Endodermal cell (in vitro differentiated cells): Measurements from ENCODE around the gene FASTKD3. TPM values are rescaled to one million over a fixed set of nuclear protein-coding genes. Genes with fewer than 3 reads are reported as not detected.

Experiments
- DNase-seq: peaks from one replicate; pipeline ENCODE4 v3.0.0-alpha.2; 2017
- H3K27ac ChIP-seq: 2 replicates; pipeline ENCODE4 v1.5.1; 2013; ENCODE audit warnings: mild to moderate bottlenecking, low read depth, low read length, moderate library complexity
- H3K27me3 ChIP-seq: 2 replicates; pipeline ENCODE4 v1.6.1; 2013; ENCODE audit warnings: mild to moderate bottlenecking, low read length, moderate library complexity; ENCODE audit not compliant: insufficient read depth, control insufficient read depth, poor library complexity, severe bottlenecking
- H3K36me3 ChIP-seq: 2 replicates; pipeline ENCODE4 v1.7.0; 2013; ENCODE audit warnings: mild to moderate bottlenecking, low read length, moderate library complexity; ENCODE audit not compliant: control insufficient read depth, insufficient read depth
- H3K4me1 ChIP-seq: one replicate; pipeline ENCODE4 v1.7.0; 2013; ENCODE audit warnings: low read length; ENCODE audit not compliant: control insufficient read depth, insufficient read depth
- H3K4me3 ChIP-seq: 2 replicates; pipeline ENCODE4 v1.5.1; 2013; ENCODE audit warnings: mild to moderate bottlenecking, low read length, moderate library complexity
- H3K9ac ChIP-seq: 2 replicates; pipeline ENCODE4 v1.6.1; 2013; ENCODE audit warnings: mild to moderate bottlenecking, low read length, moderate library complexity; ENCODE audit not compliant: poor library complexity, severe bottlenecking; ENCODE audit errors: extremely low read depth
- H3K9me3 ChIP-seq: 2 replicates; pipeline ENCODE4 v1.6.1; 2013; ENCODE audit warnings: mild to moderate bottlenecking, low read length, moderate library complexity; ENCODE audit not compliant: control insufficient read depth
- H3K27ac Mint-ChIP-seq: 2 replicates; pipeline ENCODE4 v1.8.0; 2020; ENCODE audit warnings: mixed read lengths
- H3K27me3 Mint-ChIP-seq: 2 replicates; pipeline ENCODE4 v1.8.0; 2021; ENCODE audit warnings: mild to moderate bottlenecking, mixed read lengths; ENCODE audit not compliant: insufficient read depth
- H3K36me3 Mint-ChIP-seq: 2 replicates; pipeline ENCODE4 v1.8.0; 2020; ENCODE audit warnings: low read depth, mixed read lengths
- H3K4me1 Mint-ChIP-seq: 2 replicates; pipeline ENCODE4 v1.8.0; 2020; ENCODE audit warnings: mixed read lengths
- H3K4me3 Mint-ChIP-seq: 2 replicates; pipeline ENCODE4 v1.8.0; 2020; ENCODE audit warnings: mild to moderate bottlenecking, moderate library complexity, mixed read lengths
- H3K9me3 Mint-ChIP-seq: 2 replicates; pipeline ENCODE4 v1.8.0; 2020; ENCODE audit warnings: mild to moderate bottlenecking, mixed read lengths
- WGBS, 2 experiments: methylation state at CpG; one replicate each; pipeline versions ENCODE4 v1.1.5 to v1.1.7; 2013; ENCODE audit warnings: missing lambda C conversion rate in 2 of 2, mixed read lengths in 1 of 2; ENCODE audit not compliant: insufficient coverage in 1 of 2, insufficient read length in 1 of 2; 5-methylcytosine and 5-hydroxymethylcytosine counted together
- total RNA-seq, 2 donors: library from RNA; stranded (reverse); fragmentation: NEBNext Ultra II Directional in 1 of 2; extraction: Animal tissue kit (Norgen Biotek cat#: 25700) in 1 of 2; gene quantifications; 2 replicates in 1 of 2; 3 replicates in 1 of 2; pipeline ENCODE4 v1.2.1, GENCODE V29; 2021
- TF ChIP-seq, protein P1 (sequence below): fragments of 200-600 bp; sonication (generic); conservative IDR thresholded peaks from 2 replicates; pipeline ENCODE4 v1.5.0; 2021; ENCODE audit warnings: antibody characterized with exemption, mild to moderate bottlenecking

FASTKD3 gene
- total RNA-seq, 2 donors from 2014 or later = 6.6 to 8.5 TPM

GRCh38 chr5:7871653-7872052 is 2.8 kb upstream of the FASTKD3 start:
- H3K9me3 Mint-ChIP-seq = no peaks in the 10 kb centered on the region
- 94% methylated on average over 2 of the region's 2 CpGs; no CpG with 5 or more reads in 1 of the 2 experiments for WGBS, 2 experiments
- Histone ChIP-seq H3K9ac (no peak overlapping the region), H3K36me3 (peaks cover 32% of the 10 kb centered on the region), H3K27me3 (no peaks in the 10 kb centered on the region), H3K9me3 (no peaks in the 10 kb centered on the region), H3K4me3 (no peak overlapping the region), H3K4me1 (peaks cover 7% of the 10 kb centered on the region), H3K27ac (no peak overlapping the region)
- no peak overlapping the region for H3K4me3 Mint-ChIP-seq
- peaks cover 14% of the 10 kb centered on the region for H3K4me1 Mint-ChIP-seq
- H3K36me3 Mint-ChIP-seq = peaks cover 19% of the 10 kb centered on the region
- TF ChIP-seq, protein P1, sequence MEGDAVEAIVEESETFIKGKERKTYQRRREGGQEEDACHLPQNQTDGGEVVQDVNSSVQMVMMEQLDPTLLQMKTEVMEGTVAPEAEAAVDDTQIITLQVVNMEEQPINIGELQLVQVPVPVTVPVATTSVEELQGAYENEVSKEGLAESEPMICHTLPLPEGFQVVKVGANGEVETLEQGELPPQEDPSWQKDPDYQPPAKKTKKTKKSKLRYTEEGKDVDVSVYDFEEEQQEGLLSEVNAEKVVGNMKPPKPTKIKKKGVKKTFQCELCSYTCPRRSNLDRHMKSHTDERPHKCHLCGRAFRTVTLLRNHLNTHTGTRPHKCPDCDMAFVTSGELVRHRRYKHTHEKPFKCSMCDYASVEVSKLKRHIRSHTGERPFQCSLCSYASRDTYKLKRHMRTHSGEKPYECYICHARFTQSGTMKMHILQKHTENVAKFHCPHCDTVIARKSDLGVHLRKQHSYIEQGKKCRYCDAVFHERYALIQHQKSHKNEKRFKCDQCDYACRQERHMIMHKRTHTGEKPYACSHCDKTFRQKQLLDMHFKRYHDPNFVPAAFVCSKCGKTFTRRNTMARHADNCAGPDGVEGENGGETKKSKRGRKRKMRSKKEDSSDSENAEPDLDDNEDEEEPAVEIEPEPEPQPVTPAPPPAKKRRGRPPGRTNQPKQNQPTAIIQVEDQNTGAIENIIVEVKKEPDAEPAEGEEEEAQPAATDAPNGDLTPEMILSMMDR = peak; percentile 21
- DNase-seq = no peak
- no peaks in the 10 kb centered on the region for H3K27me3 Mint-ChIP-seq
- H3K27ac Mint-ChIP-seq = no peak overlapping the region

GRCh38 chr5:7869474-7870136 is 774 bp upstream of the FASTKD3 start:
- TF ChIP-seq, protein P1 = no peak
- no peaks in the 10 kb centered on the region for H3K27me3 Mint-ChIP-seq
- peak overlapping the region; percentile 84 for H3K4me3 Mint-ChIP-seq
- DNase-seq = no peak
- peaks cover 7% of the 10 kb centered on the region for H3K4me1 ChIP-seq
- H3K36me3 ChIP-seq = peaks cover 16% of the 10 kb centered on the region
- H3K9me3 Mint-ChIP-seq = no peaks in the 10 kb centered on the region
- 6 to 11% methylated on average over 12 to 40 of the region's 41 CpGs for WGBS, 2 experiments
- H3K9ac ChIP-seq = peak overlapping the region; percentile 59
- H3K4me1 Mint-ChIP-seq = peaks cover 14% of the 10 kb centered on the region
- H3K27ac Mint-ChIP-seq = peak overlapping the region; percentile 19
- peak overlapping the region; percentile 85 for H3K4me3 ChIP-seq
- no peaks in the 10 kb centered on the region for H3K27me3 ChIP-seq
- no peaks in the 10 kb centered on the region for H3K9me3 ChIP-seq
- peaks cover 2% of the 10 kb centered on the region for H3K36me3 Mint-ChIP-seq
- no peak overlapping the region for H3K27ac ChIP-seq

GRCh38 chr5:7868427-7868772 is 431 bp downstream of the FASTKD3 start:
- H3K9me3 ChIP-seq = no peaks in the 10 kb centered on the region
- H3K4me1 ChIP-seq = peaks cover 7% of the 10 kb centered on the region
- H3K27me3 ChIP-seq = no peaks in the 10 kb centered on the region
- no peaks in the 10 kb centered on the region for H3K27me3 Mint-ChIP-seq
- H3K36me3 ChIP-seq = peaks cover 19% of the 10 kb centered on the region
- no peak for DNase-seq
- peaks cover 14% of the 10 kb centered on the region for H3K4me1 Mint-ChIP-seq
- peak overlapping the region; percentile 65 for H3K27ac Mint-ChIP-seq
- peak overlapping the region; percentile 18 for H3K9ac ChIP-seq
- TF ChIP-seq, protein P1 = no peak
- H3K27ac ChIP-seq = no peak overlapping the region
- WGBS, 2 experiments = 1 to 5% methylated on average over 7 to 8 of the region's 8 CpGs
- H3K36me3 Mint-ChIP-seq = peaks cover 5% of the 10 kb centered on the region
- H3K4me3 Mint-ChIP-seq = peak overlapping the region; percentile 84
- H3K4me3 ChIP-seq = peak overlapping the region; percentile 85
- H3K9me3 Mint-ChIP-seq = no peaks in the 10 kb centered on the region
